HG03342 (cell line): ENCODE data around the gene CFAP61.

ENCODE experiments used
- ATAC-seq: cut with Tn5 transposase; IDR thresholded peaks from one replicate; pipeline ENCODE4 v1.9.1; 2021; ENCODE audit warnings: mild to moderate bottlenecking, moderate library complexity; ENCODE audit not compliant: unreplicated experiment

Gene CFAP61

DNA sequence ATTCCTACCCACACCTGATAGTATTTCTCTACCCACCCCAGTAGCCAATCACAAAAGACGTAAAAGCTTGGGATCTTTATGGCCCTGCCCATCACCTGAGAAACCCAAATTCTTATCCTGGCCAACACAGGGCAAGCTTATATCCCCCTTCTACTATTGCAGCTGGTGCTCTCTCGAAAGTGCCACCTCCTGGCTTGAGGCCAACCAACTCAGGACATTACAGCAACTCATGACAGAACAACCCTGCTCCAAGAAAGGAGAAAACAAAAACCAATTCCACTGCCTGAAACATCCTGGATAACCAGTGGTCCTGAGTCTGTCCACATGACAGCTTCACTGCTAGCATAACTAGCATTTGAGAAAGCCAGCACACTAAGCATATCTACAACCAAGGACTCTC lies 97.9 kb downstream of the CFAP61 start:
- ATAC-seq = no peak

DNA sequence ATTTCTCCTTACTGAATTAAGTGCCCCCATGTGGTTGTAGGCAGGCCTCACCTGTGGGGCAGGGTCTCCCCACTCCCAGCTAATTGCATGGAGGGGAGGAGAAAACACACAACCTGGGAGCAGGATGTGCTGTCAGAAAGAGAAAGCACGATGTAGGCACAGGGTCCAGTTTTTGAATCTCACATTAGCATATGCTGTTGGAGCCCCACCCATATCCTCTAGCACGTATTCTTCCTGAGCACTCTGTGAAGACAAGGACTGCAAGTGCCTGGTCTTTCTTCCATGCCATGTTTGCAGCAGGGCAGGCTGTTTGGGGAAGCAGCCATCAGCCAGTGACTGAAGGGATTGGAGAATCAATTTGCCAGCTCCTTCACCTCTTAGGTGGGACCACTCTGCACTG lies 108.2 kb downstream of the CFAP61 start:
- ATAC-seq = no peak

DNA sequence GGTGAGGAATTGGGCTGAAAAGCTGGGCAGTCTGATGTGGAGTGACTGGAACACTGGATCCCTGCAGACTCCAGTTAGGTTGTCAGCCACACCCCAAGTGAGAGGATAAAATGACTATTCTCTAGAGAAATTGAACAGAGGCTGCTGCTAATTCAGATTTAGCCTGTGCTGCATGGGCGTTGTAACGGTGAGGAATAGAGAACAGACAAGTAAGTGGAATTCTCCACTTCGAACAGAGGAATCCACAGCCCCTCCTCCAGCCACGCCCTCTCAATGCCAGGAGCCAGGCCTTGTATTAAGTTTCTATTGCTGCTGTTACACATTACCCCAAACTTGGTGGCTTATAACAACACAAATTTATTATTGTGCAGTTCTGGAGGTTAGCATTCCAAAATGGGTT lies 109.3 kb downstream of the CFAP61 start:
- no peak for ATAC-seq

DNA sequence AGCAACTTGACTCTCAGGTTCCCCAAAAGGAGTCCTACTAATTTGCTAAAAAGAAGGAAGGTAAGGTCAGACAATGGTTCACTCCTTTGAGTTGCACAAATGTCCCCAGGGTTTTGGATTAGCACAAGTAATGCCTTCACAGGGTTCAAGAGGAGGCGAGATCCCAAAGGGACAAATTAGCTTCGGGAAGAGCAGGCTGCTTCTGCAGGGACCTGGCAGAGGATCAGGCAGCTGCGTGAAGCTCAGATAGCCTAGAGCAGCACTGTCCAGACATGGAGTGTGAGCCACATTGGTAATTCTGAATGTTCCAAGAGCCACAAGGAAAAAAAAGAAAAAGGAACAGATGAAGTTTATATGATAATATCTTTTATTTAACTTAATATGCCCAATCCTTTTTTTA lies 115.4 kb downstream of the CFAP61 start:
- no peak for ATAC-seq

DNA sequence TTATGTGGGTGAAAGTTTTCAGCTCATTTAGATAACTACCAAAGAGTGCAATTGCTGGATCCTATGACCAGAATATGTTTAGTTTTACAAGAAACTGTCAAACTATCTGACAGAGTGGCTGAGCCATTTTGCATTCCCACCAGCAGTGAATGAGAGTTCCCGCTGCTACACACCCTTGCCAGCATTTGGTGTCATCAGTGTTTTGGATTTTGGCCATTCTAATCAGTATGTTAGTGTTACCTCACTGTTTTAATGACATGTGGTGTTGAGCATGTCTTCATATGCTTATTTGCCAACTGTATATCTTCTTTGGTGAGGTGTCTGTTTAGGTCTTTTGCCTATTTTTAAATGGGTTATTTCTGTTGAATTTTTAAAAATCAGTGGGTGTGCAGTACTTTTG lies 120.9 kb downstream of the CFAP61 start:
- ATAC-seq = no peak

DNA sequence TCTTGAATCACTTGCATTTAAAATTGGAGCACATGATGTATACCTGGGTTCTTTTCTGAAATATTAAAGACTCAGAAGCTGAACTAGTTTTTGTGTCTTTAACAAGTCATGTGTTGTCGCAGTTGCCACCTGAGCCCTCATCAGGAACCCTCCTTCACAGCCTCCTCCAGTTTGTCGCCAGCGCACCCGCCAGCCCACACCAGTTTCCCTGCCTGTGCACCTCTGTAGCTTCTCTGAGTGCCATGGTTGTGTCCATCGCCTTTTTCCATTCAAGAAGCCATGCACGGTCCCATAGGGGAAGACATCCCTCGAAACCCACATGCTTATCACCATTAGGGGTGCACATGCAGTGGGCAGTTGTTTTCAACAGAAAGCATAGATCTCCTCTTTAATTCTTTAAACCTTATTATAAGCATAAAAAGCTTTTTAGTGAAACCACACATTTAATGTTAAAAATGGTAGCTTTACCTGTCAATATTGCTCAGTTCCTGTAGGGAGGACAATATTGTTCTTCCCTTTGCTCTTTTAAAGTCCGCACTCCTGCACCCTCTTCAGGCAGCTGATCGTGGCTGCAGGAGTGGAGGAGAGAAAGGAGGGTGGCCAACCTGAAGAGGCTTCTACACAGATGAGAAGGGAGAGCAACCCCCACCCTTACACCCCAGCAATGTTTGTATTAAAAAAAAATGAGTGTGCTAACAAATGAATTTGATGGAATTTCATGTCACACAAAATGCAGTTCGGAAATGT lies 121.9 kb downstream of the CFAP61 start:
- ATAC-seq = no peak

DNA sequence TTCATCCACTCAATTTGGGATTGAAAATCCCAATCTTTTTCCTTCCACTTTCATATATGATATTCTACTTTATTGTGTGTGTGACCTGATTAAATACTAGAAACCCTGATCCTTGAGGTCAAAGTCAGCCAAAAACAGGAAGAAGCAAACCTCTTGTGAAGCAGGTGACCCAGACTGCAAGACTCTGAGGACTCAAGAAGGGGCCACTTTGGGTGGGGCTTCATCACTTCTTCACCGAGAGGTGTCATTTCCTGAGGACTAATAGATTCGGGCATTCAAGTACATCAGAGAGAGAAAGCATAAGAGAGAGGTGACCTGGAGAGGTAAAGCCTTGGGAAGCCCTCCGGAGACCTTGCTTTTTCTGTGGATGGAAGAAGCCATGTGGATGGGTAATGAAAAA lies 129.0 kb downstream of the CFAP61 start:
- ATAC-seq = no peak

DNA sequence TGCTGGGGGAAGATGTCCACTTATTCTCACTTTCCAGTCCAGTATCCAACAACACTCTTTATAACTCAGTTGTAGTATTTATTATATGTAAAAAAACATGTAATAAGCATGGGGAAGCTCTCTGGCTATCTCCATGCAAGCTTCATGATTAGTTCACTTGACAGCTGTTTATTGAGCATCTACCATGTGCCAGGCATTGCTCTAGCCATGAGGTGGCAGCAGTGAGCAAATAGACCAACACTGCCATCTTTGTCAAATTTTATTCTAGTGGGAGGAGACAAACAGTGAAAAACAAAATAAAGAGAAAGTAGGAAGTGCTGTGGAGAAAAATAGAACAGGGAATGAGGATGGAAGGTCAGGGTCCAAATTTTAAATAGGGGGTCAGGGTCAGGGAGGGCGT lies 131.8 kb downstream of the CFAP61 start:
- no peak for ATAC-seq

DNA sequence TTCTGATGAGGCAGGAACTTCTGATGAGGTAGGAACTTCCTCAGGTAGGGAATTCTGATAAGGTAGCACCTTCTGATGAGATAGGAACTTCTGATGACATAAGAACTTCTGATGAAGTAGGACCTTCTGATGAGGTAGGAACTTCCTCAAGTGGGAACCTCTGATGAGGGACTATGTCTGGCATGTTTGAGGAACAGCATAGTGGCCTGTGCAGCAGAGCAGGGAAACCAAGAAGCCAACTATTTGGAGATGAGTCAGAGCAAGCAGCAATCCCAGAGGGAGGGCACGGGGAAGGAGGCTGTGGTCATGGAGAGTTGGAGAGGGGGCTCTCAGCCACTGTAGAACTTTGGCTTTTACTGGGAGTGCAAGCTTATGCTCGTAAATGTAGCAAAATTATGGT lies 132.4 kb downstream of the CFAP61 start:
- ATAC-seq = no peak

DNA sequence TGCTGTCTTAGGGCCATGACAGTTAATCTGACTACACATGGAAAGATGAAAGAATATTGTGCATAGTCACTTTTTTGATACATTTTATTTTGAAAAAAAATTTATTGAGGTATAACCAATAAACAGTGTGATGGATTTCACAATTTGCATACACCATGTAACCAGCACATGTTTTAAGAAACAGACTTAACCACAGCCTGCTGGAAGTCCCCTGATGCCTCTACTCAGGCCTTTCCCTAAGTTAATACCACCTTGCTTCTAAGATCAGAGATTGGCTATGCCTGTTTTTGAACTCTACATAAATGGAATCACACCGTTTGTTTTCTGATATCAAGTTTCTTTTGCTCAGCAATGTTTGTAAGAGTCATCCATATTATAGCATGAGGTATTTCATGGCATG lies 136.3 kb downstream of the CFAP61 start:
- peak; percentile 80 for ATAC-seq

DNA sequence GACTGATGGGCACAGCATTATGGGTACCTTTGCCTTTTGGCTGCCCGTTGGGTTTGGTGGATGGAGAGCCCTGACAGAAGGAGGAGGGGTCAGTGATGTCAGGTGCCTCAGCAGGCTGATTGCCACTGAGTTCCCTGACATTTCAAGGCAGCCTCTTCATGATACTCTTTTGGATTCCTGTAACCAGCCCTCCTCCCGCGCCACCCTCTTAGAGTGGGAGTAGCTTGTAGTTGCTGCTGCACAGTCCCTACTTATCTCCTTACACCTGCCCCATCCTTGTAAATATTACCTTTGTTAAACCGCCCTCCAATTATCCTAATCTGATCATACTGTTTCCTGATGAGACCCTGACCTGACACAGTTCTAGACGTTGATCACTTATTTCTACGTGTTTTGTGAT lies 140.0 kb downstream of the CFAP61 start:
- no peak for ATAC-seq

DNA sequence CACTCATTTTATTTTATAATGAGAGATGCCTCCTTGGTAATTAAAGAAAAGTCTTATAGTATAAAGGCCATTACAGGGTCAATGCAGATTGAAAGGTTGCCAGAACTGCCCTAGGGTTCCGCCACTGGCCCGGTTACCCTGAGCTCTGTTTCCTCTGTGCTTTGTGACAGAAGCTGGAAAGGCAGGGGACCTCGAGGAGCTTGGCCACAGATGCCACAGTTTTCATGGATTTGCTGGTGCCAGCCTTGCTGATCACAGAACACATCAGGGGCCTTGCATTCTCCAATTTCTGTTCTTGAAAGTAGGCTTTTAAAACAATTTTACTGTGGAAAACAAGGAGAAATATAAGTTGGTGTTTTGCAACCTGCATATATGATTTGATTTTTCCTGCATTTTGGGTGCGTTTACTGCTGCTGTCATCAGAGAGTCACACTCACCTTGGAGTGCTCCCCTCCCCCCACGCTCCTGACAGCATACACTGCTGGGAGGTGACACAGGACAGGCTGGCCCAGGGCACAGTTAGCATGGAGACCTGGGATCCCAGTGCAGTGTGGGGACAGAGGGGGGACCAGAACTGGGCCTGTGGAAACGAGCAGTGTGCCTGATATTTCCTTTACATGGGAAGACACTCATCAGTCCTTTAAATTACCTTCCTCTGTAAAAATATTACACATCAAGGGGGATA lies 142.8 kb downstream of the CFAP61 start:
- no peak for ATAC-seq

DNA sequence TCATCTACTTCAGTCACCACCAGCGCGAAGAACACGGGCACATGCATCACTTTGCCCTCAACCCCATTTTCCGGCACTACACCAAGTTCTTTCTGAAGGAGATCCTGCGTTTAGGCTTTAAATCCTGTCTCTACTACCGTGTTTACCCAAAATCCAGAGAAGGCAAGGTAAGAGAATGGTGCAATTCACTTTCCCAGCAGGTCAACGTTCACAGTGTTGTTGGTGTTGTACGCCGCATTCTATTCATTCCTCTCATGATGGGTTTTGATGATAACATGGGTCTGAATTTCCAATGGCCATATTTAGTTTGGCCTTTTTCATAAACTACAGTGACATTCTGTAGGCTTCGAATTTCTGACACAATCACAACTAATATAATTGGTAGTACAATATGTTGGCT lies 144.3 kb downstream of the CFAP61 start:
- no peak for ATAC-seq

DNA sequence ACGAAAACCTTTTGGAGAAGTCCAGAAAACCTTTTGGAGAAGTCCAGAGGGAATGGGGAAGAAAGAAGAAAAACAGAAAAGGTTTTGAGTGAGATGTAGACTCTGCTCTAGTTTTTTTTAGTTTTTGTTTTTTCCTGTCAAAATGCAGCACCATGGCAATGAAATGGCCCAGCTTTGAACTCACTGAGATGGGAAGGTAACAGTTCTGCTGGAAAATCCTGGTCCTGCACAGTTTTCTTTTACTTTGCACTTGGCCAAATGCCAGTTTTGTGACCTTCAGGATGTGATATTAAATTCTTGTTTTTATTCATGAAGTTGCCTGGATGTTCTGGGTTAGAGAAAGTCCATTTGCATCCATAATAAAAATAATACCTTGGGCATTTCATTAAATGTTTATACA lies 145.7 kb downstream of the CFAP61 start:
- ATAC-seq = no peak

DNA sequence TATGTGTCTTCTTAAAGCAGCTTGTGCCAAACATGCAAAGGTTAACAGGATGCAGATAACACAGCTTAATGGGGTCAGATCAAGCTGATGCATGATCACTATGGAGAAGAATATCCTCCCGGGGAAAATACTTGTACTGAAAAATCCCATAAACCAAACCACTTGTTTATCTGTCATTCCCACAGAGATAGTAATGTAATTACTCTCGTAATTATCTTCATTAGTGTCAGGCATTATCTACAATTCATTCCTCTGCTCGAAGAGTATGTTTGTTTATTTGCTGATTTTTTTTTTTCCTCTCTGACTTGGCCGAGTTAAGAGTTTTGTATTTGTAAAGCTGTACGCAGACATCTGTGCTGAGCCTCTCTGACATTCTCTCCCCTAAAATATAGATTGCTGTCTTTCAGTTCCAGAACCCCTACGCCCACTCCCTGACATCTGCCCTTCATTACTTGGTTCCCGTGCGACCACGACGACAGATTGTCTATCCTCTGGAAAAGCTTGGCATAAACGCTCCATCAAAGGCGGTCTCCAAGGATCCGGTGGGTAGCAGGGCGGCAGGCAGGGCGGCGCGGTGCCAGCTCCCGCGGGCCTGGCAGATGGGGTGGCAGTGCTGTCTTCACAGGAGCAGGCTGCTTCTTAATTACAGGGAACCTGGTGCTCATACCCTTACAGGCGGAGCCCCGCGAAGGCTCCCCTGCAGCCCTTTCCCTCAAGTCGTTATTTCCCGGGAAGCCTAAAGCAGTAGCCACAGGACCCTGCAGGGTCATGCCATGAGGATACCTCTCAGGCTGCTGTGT lies 147.2 kb downstream of the CFAP61 start:
- ATAC-seq = no peak

DNA sequence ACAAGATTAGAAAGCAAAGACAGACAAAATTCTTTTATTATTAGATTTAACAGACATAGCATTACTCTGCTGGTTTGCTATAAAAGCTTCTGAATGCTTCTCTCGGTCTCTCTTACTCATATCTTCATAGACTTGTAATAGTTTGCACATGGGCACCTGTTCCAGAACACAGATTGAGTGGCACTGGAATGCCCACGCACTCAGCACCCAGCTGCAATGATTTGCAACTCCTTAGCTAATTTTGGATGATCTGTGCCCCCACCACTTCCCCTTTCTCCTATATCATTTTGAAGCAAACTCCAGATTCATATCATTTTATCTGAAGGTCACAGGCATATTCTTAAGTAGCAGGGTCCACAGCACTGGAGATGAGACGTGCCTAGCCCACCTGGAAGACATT lies 148.8 kb downstream of the CFAP61 start:
- ATAC-seq = no peak

DNA sequence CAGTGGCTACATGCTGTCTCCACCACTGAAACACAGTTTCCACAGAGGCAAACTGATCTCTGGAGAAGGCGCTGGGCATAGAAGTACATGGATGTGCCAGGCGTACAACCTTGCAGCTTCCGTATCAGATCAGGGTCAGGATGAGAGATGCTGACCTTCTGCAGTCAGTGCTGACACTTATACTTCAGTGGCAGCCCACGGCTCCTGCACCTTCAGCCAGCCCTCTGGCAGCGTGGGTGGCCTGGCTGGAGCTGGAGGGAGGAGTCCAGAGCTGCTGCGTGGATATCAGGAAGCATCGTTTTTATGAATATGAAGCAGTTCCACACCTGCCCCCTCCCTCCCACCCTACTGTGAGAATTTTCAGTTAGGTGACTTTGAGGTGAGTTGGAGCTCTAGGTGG lies 149.3 kb downstream of the CFAP61 start:
- ATAC-seq = no peak

DNA sequence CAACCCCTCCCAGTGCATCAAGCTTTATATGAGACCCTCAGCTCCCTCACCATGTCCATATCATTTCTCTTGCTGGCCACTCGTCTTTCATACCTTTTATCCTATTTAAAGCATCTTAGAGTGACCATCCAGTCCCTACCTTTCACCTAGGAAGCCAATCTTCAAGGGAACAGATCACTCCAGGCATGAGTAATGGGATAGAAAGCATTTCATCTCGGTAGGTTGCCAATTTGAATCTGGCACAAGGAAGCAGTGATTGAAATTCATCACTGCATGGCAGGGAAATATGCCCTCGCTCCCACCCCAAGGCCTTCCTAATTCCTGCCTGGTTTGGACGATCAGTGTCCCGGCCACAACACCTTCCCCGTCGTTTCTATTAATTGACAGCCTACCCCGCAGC lies 150.4 kb downstream of the CFAP61 start:
- ATAC-seq = no peak

DNA sequence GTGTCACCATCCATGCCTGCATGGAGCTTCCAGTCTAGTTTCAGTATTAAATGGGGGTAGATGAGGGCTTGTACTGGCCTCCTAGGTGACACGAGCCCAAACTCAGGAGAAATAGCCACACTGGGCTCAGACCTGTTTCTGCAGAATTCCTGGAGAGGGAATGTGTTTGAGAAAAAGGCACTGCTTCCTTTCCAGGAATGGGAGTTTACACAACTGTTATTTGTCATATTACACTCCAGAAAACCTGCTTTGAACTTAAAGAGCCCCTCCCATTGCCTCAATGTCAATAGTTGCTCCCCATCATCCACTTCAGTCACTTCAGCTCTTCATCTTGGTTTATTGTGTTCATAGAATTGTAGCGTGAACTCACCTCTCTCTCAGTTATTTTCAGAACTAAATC lies 151.5 kb downstream of the CFAP61 start:
- ATAC-seq = no peak

DNA sequence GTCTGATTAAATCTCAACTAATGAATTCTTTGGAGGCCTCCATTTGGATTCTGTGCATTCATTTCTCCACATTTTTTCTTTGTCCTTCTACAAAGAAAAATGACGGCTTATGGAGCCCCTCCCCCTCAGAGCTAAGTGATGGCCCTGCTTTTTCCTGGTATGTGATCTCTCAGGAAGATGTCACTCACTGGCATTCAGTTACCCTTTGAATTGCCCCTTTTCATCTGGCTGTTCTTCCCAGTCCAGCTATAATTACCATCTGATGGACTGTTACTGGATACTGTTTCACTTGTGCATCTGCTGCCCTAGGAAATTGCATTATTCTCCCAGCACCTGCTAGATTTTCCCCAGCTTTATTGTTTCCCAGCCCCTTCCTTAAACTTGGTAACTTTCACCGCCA lies 151.9 kb downstream of the CFAP61 start:
- no peak for ATAC-seq

DNA sequence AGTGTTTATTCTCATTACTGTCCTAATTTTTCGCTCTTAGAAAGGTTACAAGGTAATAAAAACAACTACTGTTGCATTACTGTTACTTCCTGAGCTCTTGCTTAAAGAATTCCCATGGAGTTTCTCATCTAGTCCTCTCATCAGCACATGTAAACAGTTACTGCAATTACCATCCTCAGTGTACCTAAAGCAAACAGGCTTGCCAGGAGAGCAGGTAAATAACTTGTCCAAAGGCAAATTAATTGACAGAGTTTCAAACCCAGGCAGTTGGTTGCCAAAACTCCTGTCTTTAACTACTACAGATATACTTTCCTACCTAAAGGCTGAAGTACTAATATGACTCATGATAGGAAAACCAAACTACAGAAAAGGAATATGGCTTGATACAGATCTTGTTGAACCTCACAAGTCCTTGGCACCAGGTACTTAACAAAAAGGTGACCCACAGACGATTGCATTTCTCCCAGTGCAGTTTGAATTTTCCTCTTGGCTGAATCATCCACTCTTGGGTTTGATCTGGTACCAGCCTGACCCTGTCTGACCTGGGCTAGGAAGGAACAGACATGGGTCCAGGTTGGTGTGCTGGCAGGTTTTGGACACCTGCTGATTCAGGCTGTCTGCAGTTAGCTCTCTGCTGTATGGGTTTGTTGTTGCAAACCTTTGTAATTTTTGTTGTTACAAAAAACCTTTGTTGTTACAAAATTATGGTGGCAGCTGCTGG lies 153.0 kb downstream of the CFAP61 start:
- no peak for ATAC-seq
